Osteocyte (in vitro differentiated cells): ENCODE measurements around the gene TGFBR3. TPM values are rescaled to one million over a fixed set of nuclear protein-coding genes. Genes with fewer than 3 reads are reported as not detected.

Experiments
- DNase-seq: peaks from one replicate; pipeline ENCODE4 v3.0.0; 2021; ENCODE audit warnings: mixed read lengths; ENCODE audit not compliant: unreplicated experiment; ENCODE audit errors: extremely low spot score
- H3K27ac Mint-ChIP-seq: one replicate; pipeline ENCODE4 v1.8.0; 2021; ENCODE audit warnings: mild to moderate bottlenecking, mixed read lengths; ENCODE audit not compliant: unreplicated experiment
- H3K27me3 Mint-ChIP-seq: one replicate; pipeline ENCODE4 v1.8.0; 2021; ENCODE audit warnings: mixed read lengths; ENCODE audit not compliant: unreplicated experiment
- H3K36me3 Mint-ChIP-seq: one replicate; pipeline ENCODE4 v1.8.0; 2021; ENCODE audit warnings: mixed read lengths; ENCODE audit not compliant: unreplicated experiment
- H3K4me1 Mint-ChIP-seq: one replicate; pipeline ENCODE4 v1.8.0; 2021; ENCODE audit warnings: mixed read lengths; ENCODE audit not compliant: unreplicated experiment
- H3K4me3 Mint-ChIP-seq: one replicate; pipeline ENCODE4 v1.8.0; 2021; ENCODE audit warnings: mild to moderate bottlenecking, moderate library complexity, mixed read lengths; ENCODE audit not compliant: unreplicated experiment
- H3K9me3 Mint-ChIP-seq: one replicate; pipeline ENCODE4 v1.8.0; 2021; ENCODE audit warnings: mixed read lengths; ENCODE audit not compliant: unreplicated experiment
- CTCF ChIP-seq: fragments of 200-600 bp; sonication (generic); IDR thresholded peaks from 2 replicates; pipeline ENCODE4 v1.5.0; 2021; ENCODE audit warnings: antibody characterized with exemption, mild to moderate bottlenecking, moderate library complexity
- total RNA-seq: library from RNA; stranded (reverse); gene quantifications from 2 replicates; pipeline ENCODE4 v1.2.1, GENCODE V29; 2021

Gene TGFBR3
- total RNA-seq, 1 donor from 2014 or later, result 14.1 TPM

GRCh38 chr1:91725989-91726721, 159.8 kb downstream of the TGFBR3 start:
- H3K27ac Mint-ChIP-seq, result peak overlapping the region; percentile 72
- no peak for TF ChIP-seq CTCF
- H3K4me3 Mint-ChIP-seq, result no peak overlapping the region
- no peaks in the 10 kb centered on the region for H3K9me3 Mint-ChIP-seq
- no peaks in the 10 kb centered on the region for H3K27me3 Mint-ChIP-seq
- H3K36me3 Mint-ChIP-seq, result peaks cover 35% of the 10 kb centered on the region
- DNase-seq, result no peak
- H3K4me1 Mint-ChIP-seq, result peaks cover 36% of the 10 kb centered on the region

- no peak for DNase-seq
- Mint-ChIP-seq H3K27ac (peak overlapping the region; percentile 72), H3K4me3 (no peak overlapping the region), H3K4me1 (peaks cover 31% of the 10 kb centered on the region), H3K36me3 (peaks cover 40% of the 10 kb centered on the region), H3K9me3 (no peaks in the 10 kb centered on the region), H3K27me3 (no peaks in the 10 kb centered on the region)
- no peak for TF ChIP-seq CTCF
Observed at GRCh38 chr1:91725618-91725988, 160.3 kb downstream of the TGFBR3 start.

GRCh38 chr1:91724644-91725043, 161.3 kb downstream of the TGFBR3 start:
- Mint-ChIP-seq H3K4me3 (no peak overlapping the region), H3K9me3 (no peaks in the 10 kb centered on the region), H3K36me3 (peaks cover 39% of the 10 kb centered on the region), H3K27me3 (no peaks in the 10 kb centered on the region), H3K27ac (no peak overlapping the region), H3K4me1 (peaks cover 27% of the 10 kb centered on the region)
- no peak for DNase-seq
- no peak for TF ChIP-seq CTCF

- no peaks in the 10 kb centered on the region for H3K27me3 Mint-ChIP-seq
- peaks cover 27% of the 10 kb centered on the region for H3K4me1 Mint-ChIP-seq
- H3K27ac Mint-ChIP-seq, result no peak overlapping the region
- no peaks in the 10 kb centered on the region for H3K9me3 Mint-ChIP-seq
- no peak for TF ChIP-seq CTCF
- peaks cover 41% of the 10 kb centered on the region for H3K36me3 Mint-ChIP-seq
- no peak overlapping the region for H3K4me3 Mint-ChIP-seq
- no peak for DNase-seq
Observed at GRCh38 chr1:91724231-91724630, 161.7 kb downstream of the TGFBR3 start.

- no peaks in the 10 kb centered on the region for H3K27me3 Mint-ChIP-seq
- no peak for DNase-seq
- no peak overlapping the region for H3K27ac Mint-ChIP-seq
- no peak overlapping the region for H3K4me3 Mint-ChIP-seq
- TF ChIP-seq CTCF, result no peak
- peaks cover 2% of the 10 kb centered on the region for H3K4me1 Mint-ChIP-seq
- peaks cover 47% of the 10 kb centered on the region for H3K36me3 Mint-ChIP-seq
- H3K9me3 Mint-ChIP-seq, result no peaks in the 10 kb centered on the region
Observed at GRCh38 chr1:91720044-91720443, 165.9 kb downstream of the TGFBR3 start.
